Stimulated activated CD8-positive, alpha-beta memory T cell treated with anti-CD3 and anti-CD28 coated beads, Interleukin-2, amount 100 ng/mL, for 1 hour (primary cell): ENCODE results near the gene SPOPL.
"Not testable (repeated sequence)": the region's sequence is repeated elsewhere in the genome, so short reads cannot be mapped to it uniquely, and the experiment has no call there.

Experiments used
- DNase-seq, 2 donors: peaks; one replicate each; pipeline ENCODE4 v3.0.0-alpha.2; 2020; ENCODE audit warnings: low read depth in 2 of 2

SPOPL gene

DNA sequence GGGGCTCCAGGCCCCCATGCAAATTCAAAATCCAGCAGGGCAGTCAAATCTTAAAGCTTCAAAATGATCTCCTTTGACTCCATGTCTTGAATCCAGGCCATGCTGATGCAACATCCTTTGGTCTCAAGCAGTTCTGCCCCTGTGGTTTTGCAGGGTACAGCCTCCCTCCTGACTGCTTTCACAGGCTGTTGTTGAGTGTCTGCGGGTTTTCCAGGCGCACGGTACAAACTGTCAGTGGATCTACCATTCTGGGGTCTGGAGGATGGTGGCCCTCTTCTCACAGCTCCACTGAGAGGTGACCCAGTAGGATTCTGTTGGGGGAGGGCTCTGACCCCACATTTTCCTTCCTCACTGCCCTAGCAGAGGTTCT lies 22.1 kb downstream of the SPOPL start:
- DNase-seq = not testable (repeated sequence)

DNA sequence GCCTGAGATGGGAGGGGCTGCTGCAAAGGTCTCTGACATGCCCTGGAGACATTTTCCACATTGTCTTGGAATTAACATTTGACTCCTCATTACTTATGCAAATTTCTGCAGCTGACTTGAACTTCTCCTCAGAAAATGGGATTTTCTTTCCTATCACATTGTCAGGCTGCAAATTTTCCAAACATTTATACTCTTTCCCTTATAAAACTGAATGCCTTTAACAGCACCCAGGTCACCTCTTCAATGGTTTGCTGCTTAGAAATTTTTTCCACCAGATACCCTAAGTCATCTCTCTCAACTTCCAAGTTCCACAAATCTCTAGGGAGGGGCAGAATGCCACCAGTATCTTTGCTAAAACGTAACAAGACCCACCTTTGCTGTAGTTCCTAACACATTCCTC lies 22.8 kb downstream of the SPOPL start:
- DNase-seq = not testable (repeated sequence)

DNA sequence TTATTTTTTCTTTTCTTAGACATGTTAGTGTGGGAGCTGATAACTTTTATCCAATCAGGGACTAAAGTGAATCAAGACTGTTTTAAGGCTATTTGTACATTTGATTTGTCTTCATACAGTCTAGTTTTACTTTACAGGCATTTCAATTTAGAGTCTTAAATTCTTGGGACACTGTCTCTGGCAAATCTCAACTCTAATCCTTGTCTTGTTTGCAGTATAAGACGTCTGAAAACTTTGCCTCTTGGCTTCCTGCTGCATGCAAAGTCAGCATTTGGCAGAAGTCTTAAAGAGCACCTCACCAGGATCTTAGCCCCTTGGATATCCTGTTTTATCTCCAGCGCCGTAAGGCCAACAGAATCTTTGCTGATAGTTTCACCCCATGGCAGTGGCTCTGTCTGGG lies 30.3 kb downstream of the SPOPL start:
- no peak for DNase-seq

DNA sequence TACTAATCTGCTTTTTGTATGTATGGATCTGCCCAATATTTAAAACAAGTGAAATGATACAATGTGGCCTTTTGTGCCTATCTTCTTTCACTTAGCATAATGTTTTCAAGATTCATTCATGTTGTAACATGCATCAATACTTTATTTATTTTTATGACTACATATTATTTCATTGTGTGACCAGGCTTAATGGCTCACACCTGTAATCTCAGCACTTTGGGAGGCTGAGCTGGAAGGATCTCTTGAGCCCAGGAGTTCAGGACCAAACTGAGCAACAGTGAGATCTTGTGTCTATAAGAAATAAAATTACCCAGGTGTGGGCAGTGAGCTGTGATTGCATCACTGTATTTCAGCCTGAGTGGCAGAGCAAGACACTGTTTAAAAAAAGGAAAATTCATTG lies 33.2 kb downstream of the SPOPL start:
- no peak for DNase-seq

DNA sequence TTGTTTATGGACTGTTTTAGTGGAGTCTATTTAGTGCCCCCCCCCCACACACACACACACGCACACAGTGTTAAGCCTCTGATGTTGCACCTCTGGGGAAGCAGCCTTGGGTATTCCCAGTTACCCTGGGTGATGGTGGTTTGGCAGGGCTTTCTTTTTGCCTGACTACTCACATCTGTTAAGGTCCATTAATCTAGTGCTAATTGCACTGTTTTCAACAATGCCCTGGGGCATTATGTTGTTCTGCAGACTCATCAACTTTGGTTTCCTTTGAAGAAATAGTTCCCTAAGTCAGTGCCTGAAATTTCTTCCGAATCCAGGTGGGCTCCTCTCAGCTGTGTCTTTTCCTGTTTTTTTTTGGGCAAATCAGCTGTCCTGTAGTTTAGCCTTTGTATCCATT lies 34.7 kb downstream of the SPOPL start:
- DNase-seq = no peak

DNA sequence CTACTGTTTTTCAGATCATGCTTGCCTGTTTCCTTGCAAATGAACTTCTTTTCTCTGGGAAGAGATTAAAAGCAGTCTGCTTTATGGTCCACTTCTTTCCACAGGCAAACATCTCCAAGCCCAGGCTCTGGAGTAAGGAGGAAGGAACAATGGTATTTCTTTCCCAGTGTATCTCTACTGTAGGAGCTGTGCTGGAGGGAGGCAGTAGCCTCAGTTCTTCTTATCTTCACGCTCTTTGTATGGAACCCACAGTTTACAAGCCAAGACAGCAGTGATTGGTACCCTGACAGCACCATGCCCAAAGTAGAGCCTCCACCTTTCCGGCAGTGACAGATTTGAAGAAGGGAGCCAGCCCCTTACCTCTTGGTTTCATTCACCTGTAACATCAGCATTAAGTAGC lies 35.2 kb downstream of the SPOPL start:
- DNase-seq = no peak

DNA sequence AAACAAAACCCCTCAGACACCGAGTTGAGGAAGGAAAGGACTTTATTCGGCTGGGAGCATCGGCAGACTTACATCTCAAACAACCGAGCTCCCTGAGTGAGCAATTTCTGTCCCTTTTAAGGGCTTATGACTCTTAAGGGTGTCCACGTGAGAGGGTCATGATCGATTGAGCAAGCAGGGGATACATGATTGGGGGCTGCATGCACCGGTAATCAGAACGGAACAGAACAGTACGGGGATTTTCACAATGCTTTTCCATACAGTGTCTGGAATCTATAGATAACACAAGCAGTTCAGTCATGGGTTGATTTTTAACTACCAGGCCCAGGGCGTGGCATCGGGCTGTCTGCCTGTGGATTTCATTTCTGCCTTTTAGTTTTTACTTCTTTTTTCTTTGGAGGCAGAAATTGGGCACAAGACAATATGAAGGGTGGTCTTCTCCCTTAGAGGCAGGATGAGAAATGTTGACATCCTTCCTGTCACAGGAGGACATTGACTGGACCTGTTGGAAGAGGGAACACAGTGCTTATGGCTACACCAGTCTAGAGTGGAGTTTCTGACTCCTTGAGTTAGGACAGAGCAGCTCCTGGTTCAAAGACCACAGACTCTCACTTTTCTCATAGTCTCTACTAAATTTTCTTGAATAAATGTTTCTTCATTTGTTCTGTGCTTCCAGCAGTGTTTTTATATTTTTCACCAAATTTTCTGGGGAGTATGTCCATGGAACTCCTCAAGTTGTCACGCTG lies 35.8 kb downstream of the SPOPL start:
- DNase-seq = no peak

DNA sequence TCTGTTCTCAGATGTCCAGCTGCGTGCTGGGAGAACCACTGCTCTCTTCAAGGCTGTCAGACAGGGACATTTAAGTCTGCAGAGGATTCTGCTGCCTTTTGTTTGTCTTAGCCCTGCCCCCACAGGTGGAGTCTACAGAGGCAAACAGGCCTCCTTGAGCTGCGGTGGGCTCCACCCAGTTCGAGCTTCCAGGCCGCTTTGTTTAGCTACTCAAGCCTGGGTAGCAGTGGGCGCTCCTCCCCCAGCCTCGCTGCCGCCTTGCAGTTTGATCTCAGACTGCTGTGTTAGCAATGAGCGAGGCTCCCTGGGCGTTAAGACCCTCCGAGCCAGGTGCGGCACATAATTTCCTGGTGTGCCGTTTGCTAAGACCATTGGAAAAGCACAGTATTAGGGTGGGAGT lies 42.6 kb downstream of the SPOPL start:
- DNase-seq = not testable (repeated sequence)

DNA sequence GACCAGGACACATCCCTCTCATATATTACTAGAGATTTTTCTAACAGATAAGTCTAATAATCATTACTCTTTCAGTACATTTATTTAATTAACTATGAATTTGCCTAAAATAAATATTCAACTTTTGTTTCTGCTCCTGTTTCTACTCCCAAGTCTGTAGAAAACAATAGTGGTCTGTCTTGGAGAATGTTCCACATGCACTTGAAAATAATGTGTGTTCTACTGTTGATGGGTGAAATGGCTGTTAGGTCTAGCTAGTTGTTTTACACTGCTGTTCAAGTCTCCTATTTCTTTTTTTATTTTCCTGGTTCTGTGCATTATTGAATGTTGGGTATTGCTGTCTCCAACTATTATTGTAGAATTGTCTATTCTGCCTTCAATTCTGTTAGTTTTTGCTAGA lies 47.2 kb downstream of the SPOPL start:
- DNase-seq = no peak

DNA sequence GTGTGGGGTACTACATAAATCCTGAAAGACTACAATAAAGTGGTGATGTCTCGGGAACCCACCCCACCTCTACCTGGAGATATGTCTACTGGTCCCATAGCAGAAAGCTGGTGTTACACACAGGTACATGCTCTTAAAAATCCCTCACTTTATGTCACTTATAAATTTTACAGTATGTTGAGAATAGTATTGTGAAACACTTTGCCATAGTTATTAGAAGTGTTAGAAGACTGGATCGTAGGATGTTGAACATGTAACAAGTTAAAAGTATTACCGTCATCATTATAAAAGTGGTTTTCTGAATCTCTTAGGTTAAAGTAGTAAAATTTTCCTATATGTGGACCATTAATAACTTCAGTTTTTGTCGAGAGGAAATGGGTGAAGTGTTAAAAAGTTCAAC lies 48.6 kb downstream of the SPOPL start:
- DNase-seq = no peak

DNA sequence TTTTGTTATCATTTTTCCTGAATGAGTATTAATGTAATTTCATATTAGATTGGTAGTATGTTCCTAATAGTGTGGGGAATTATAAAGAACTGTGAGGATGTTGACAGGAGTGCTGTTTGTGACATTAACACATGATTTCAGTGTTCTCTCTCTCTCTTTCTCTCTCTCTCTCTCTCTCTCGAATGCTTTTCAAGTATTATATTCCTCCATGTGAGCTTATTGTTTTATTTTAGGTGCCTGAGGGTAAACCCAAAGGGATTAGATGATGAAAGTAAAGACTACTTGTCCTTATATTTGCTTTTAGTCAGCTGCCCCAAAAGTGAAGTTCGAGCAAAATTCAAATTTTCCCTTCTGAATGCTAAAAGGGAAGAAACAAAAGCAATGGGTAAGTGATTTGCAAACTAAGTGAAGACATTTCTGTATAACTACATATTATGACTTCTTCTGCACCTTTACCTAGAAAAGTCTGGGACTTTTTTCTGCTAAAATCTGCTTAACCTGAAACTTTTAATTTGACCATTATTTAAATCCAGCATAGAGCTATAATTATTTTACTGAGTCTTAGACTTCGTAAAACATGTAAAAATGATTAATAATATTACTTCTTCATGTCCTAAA lies 49.2 kb downstream of the SPOPL start:
- DNase-seq = no peak

DNA sequence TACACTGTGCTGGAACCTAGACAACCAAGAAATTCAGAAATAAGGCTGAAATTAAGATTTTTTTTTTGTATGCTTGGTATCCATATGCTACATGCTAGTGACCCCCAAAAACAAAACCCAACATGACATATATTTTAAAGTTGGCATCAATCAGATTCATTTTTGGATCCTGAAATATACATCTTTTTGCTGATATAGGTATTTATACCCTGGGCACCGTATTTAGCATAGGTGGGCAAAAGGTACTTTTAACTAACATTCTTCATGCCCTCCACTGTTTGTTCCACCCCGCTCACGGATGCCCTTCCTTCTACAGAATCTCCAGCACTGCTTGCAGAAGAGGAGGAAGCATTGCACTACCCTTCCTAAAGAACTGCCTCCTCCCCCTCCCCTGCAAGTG lies 52.6 kb downstream of the SPOPL start:
- no peak for DNase-seq

DNA sequence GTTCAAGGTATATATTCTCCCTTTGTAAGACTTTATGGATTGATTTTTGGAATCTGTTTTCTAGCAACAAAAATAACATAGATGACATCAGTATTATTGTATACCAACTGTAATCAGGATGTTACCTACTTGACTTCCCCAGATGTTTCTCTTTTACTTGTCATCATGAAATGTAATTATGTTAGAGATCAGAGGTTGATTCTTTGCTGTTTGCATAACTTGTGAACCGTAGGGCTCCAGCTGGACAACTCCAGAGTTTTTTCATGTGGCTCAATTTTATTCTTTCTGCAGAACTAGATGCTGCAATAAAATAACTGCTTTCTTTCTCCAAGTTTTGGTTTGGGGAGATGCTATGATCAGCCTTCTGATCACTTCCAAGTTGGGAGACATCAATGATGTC lies 58.1 kb downstream of the SPOPL start:
- no peak for DNase-seq

DNA sequence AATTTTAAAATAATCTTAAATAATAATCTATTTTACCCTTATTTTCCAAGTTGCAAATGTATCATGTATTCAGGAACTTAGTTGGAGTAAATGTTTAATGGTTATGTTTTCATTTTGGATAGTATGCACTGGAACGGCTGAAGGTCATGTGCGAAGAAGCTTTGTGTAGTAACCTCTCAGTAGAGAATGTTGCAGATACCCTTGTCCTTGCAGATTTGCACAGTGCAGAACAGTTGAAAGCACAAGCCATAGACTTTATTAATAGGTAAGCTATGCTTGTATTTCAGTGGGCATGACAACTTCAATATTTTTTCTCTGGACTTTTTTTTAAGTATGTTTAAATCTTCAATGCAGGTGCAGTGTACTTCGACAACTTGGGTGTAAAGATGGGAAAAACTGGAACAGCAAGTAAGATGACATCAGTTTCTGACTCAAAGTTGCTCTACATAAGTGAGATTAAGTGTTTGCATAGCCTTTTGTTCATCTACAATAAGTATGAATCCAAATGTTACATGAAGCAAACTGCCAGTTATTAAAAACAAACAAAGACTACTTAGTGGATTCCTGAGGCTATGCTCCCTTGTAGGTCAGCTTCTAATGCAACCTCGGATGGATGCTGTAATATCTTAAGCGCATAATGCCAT lies 63.1 kb downstream of the SPOPL start:
- DNase-seq = no peak

DNA sequence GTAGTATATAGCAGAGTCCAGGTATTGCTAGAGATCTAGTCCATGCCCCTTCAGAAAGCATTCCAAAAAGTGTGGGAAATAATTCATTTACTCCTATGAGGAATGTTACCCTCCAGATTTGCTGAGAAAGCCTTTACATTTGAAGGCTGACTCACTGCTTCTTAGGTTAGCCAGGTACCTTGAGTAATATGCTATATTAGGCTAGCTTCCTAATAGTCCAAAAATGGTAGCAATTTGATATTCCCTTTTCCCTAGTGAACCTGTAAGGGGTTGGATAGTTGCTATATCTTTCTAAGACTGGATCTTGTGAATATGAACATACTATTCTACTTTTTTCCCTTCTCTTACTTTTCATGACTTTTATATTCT lies 63.6 kb downstream of the SPOPL start:
- DNase-seq = no peak

DNA sequence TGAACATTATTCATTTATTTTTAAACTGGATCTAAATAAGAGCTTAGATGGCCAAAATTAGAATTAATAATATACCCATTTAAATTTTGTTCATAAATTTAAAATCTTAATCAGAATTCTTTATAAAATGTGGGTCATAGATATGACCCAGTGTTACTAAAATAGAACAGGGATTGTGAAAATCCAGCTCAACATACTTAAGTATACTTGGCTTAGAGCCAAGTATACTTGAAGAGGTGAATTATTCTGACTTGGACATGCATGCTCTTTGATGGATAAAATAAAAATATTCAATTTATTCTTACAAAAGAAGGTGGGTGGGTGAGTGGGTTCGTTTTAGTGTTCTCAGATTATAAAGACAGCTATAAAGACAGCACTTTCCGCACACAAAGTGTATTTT lies 70.7 kb downstream of the SPOPL start:
- DNase-seq = no peak

DNA sequence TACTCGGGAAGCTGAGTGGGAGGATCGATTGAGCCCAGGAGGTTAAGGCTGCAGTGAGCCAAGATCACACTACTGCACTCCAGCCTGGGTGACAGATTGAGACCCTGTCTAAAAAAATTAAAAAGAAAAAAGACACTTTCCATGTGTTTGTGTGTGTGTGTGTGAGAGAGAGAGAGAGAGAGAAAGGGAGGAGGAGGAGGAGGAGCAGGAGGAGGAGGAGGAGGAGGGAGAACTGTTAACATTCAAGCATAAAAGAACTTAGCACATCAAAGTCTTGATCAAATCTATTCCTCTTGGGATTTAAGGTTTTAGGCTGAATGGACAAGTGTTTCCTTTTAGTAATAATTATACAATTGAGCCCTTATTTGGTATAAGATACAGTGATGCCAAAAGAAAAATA lies 75.5 kb downstream of the SPOPL start:
- no peak for DNase-seq

DNA sequence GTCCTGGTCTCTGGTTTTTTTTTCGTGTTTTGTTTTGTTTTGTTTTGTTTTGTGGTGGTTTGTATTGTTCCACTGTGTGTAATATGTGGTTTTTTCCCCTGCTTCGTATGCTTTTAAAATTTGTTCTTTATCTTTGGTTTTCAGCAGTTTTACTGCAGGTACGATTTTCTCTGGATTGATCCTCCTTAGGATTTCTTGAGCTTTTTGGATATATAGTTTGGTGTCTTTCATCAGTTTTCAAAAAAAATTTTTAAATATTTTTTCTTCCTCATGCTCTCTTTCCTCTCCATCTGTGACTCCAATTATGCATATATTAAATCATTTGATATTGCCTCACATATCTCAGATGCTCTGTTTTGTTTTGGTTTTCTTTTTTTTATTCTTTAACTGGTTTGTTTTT lies 78.0 kb downstream of the SPOPL start:
- no peak for DNase-seq

DNA sequence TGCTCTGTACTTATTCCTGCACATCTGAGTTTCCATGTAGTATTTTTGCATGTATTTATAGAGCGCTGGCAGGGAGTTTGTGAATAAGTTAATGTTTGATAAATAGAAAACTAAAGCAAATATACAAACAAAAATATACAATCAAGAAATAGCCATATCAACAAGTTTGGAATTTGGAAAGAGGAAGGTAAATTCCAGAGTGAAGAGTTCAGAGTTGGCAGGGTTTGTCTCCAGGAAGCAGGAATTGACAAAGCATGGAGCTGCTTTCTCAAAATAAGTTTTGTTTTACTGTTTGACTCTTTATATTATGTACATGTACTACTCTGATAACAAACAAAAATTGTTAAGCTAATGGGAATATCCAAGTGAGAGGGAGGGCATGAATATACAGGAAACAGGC lies 80.3 kb downstream of the SPOPL start:
- no peak for DNase-seq

DNA sequence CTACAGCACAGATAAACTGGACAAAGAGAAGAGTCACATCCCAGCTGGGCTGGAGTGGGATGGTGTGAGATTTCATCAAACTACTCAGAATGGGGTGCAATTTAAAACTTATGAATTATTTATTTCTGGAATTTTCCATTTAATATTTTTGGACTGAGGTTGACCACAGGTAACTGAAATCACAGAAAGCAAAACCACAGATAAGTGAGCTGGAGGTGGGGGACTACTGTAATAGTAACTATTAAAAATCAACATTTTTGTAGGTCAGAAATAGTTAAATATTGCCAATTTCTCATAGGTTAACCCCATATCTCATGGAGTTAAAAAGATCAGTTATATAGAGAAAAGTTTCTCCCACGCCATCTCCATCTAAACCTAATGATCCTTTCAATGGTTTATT lies 88.1 kb downstream of the SPOPL start:
- no peak for DNase-seq

DNA sequence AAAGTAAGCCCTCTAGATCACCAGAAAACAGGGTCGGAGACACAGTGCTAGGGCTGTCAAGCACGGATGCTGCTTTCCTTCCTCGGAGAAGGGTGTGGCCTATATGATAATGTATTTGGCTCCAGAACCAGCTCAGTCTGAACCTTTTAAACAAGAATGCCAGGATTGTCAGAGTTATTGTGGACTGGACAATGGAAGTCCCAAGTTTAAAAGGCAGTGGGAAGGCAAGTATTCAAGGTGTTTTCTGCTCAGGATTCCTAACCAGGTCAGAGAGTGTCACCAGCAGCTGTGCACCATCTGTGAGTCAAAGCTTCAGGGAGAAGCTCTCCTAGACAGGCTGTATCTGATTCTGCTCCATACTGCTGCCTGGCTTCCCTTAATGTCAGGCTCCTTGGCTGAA lies 94.8 kb downstream of the SPOPL start:
- no peak for DNase-seq

DNA sequence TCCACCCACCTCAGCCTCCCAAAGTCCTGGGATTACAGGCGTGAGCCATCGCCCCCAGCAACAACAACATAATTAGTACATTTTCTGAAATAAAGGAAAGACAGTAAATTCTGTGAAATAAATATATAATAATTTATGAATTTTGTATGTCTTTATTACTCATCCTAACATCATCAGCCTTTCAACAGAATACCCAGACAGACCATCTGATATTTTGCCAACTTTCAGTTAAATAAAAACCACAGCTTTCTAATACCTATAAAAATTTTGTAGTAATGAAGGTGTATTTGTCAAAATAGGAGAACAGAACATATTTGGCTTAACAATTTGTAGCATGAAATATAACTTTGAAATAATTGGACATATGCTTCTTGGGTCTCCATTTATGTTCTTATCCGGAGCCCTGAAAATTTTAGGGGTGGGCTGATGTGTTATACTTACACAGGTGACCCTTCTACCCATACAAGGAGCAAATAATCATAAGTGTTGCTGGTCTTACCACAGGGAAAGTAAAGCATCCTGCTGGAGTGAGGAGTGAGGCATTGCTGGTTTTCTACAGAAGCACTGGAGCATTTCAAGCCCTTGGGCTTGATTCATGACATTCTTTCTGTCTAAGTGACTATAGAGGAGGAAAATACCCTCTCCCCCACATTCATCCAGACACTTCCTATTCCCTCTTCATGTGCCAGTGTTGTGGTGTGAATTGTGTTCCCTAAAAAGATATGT lies 99.3 kb downstream of the SPOPL start:
- DNase-seq = no peak
